ENCODE data around the gene ZNF593OS. TPM values are rescaled to one million over a fixed set of nuclear protein-coding genes. Genes with fewer than 3 reads are reported as not detected.

The ZNF593OS gene
- polyA plus RNA-seq (2012; ENCODE audit: insufficient read length, low read depth) = 2.1 TPM

DNA sequence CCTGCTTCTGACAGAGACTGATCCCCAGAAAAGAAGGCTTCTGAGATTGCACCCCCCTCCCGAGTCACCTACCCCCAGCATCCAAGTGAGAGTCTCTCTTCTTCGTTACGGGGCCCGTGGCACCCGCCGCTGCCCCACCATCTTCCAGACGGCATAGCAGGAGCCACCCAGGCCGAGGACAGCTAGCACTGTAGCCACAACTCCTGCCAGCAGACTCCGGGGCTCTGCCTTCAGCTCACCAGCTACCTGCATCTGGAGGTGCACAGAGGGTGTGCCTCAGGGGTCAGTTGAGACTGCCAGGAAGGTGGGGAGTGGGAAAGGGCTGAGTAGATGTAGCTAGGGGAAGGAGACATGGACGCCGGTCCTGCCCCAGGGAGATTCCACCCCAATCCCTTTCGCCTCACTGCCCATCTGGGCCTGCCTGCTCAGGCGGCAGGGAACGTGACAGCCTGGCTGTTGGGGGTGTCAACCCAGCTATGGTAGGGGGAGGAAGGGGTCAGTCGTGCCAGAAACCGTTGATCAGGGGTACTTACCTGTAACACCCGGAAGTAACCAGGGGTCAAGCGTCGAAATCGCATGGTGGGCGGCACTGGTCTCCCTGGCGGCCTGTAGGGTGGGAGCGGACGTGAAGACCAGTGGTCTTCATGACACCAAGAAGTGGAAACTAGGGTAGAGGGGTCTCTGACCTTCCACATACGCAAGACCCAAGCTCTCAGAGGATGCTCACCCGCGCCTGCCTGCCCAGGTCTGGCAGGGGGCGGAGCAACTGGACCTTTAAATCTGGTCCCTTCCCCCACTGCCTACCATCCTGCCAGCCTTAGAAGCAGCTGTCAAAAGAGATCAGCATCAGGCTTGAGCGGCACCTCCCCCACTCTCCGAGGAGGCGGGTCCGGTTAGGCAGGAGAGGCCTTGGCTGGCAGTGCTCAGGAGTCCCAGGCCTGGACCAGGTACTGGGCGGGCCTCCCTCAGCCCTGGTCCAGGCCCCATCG is at the start of gene ZNF593OS:
Gene ZNF593OS (minus strand): TSS at position 749 of the 989 bp plus-strand sequence. CDS start 171 bp downstream, at position 578.
- no peak for TF ChIP-seq POLR2AphosphoS5 (IDR thresholded peaks at IDR 0.05; ENCODE audit: low read depth, low read length)
- no peak for TF ChIP-seq FOXP2 (optimal IDR thresholded peaks at IDR 0.05; ENCODE audit: borderline replicate concordance, extremely low read depth, extremely low read length, insufficient read depth)
- TF ChIP-seq SIN3A (IDR thresholded peaks at IDR 0.05; ENCODE audit: borderline replicate concordance, insufficient read depth, low read length) = no peak
- TF ChIP-seq REST (IDR thresholded peaks at IDR 0.05; ENCODE audit: insufficient read depth in 1 of 2, low read depth in 2 of 2, low read length in 2 of 2) = no peak
- no peak for TF ChIP-seq TAF1 (IDR thresholded peaks at IDR 0.05; ENCODE audit: borderline replicate concordance, insufficient read depth, low read length)

- no peak for TF ChIP-seq POLR2AphosphoS5 (IDR thresholded peaks at IDR 0.05; ENCODE audit: low read depth, low read length)
- TF ChIP-seq SIN3A (IDR thresholded peaks at IDR 0.05; ENCODE audit: borderline replicate concordance, insufficient read depth, low read length) = no peak
- no peak for TF ChIP-seq TAF1 (IDR thresholded peaks at IDR 0.05; ENCODE audit: borderline replicate concordance, insufficient read depth, low read length)
- no peak for TF ChIP-seq FOXP2 (optimal IDR thresholded peaks at IDR 0.05; ENCODE audit: borderline replicate concordance, extremely low read depth, extremely low read length, insufficient read depth)
- TF ChIP-seq REST (IDR thresholded peaks at IDR 0.05; ENCODE audit: insufficient read depth in 1 of 2, low read depth in 2 of 2, low read length in 2 of 2) = no peak
These were observed 49.5 kb upstream of the ZNF593OS start for GRCh38 chr1:26221094-26221493.

GRCh38 chr1:26220199-26220912 is 48.7 kb upstream of the ZNF593OS start:
- no peak for TF ChIP-seq REST (IDR thresholded peaks at IDR 0.05; ENCODE audit: insufficient read depth in 1 of 2, low read depth in 2 of 2, low read length in 2 of 2)
- no peak for TF ChIP-seq FOXP2 (optimal IDR thresholded peaks at IDR 0.05; ENCODE audit: borderline replicate concordance, extremely low read depth, extremely low read length, insufficient read depth)
- TF ChIP-seq TAF1 (IDR thresholded peaks at IDR 0.05; ENCODE audit: borderline replicate concordance, insufficient read depth, low read length) = no peak
- no peak for TF ChIP-seq POLR2AphosphoS5 (IDR thresholded peaks at IDR 0.05; ENCODE audit: low read depth, low read length)
- TF ChIP-seq SIN3A (IDR thresholded peaks at IDR 0.05; ENCODE audit: borderline replicate concordance, insufficient read depth, low read length) = no peak

DNA sequence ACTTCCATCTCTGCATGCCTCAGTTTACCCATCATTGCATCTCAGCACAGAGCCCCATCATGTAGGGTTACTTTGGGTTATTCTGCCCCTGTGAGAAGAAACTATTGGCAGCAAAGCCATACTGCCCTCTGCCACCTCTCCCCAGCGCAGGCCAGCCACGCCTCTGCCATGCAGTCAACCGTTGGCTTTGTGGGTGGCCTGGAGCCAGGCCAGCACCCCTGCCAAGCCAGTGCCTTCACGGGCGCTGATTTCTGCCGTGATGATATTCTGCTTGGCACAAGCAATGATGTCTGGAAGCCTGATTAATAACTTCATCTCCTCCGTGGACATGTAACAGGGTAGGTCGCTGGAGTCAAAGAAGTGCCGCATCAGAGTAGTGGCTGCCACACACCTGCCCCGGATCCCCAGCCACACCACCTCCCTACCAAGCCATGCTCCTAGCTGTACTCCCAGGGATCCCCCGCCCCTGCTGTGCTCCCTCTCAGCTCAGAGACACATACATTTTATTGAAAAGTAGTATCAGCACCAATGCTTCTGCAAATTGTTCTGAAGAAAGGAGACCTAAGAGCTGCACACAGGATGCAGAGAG is 47.4 kb upstream of the ZNF593OS start:
- TF ChIP-seq SIN3A (IDR thresholded peaks at IDR 0.05; ENCODE audit: borderline replicate concordance, insufficient read depth, low read length) (no peak), POLR2AphosphoS5 (IDR thresholded peaks at IDR 0.05; ENCODE audit: low read depth, low read length) (no peak), FOXP2 (optimal IDR thresholded peaks at IDR 0.05; ENCODE audit: borderline replicate concordance, extremely low read depth, extremely low read length, insufficient read depth) (no peak), REST (IDR thresholded peaks at IDR 0.05; ENCODE audit: insufficient read depth in 1 of 2, low read depth in 2 of 2, low read length in 2 of 2) (no peak), TAF1 (IDR thresholded peaks at IDR 0.05; ENCODE audit: borderline replicate concordance, insufficient read depth, low read length) (no peak)
